ENCODE results near the gene SLC1A3.

SLC1A3 gene

DNA sequence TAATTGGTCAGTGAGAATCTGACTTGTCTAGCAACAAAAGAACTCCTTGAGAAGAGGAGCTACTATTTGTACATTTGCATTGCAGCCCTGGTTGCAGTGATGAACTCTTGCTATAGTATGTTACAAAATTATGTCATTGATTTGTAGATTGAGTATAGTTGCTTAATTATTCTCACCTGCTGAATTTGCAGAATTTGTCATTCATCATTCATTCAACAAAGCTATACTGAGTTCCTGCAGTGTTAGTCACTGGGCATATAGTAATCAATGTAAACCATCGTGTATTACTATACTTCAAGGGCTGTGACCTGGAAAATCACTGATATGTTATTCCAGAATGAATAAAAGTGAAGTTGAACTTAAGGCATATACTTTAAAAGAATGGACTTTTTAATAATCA, 50.1 kb downstream of the SLC1A3 start:
- no peaks in the 10 kb centered on the region for H3K36me3 ChIP-seq (replicated peaks)
- no peak overlapping the region for H3K4me3 ChIP-seq (ENCODE audit: low read depth, low read length)
- in situ Hi-C loops (cut with HindIII; ENCODE audit: low pct_ligation_motif_present, low sequenced_read_pairs), result no loop called here
- H3K27me3 ChIP-seq (replicated peaks), result no peaks in the 10 kb centered on the region
- no peak overlapping the region for H3K27ac ChIP-seq
- DNase-seq, result no peak
- TF ChIP-seq, protein P1, sequence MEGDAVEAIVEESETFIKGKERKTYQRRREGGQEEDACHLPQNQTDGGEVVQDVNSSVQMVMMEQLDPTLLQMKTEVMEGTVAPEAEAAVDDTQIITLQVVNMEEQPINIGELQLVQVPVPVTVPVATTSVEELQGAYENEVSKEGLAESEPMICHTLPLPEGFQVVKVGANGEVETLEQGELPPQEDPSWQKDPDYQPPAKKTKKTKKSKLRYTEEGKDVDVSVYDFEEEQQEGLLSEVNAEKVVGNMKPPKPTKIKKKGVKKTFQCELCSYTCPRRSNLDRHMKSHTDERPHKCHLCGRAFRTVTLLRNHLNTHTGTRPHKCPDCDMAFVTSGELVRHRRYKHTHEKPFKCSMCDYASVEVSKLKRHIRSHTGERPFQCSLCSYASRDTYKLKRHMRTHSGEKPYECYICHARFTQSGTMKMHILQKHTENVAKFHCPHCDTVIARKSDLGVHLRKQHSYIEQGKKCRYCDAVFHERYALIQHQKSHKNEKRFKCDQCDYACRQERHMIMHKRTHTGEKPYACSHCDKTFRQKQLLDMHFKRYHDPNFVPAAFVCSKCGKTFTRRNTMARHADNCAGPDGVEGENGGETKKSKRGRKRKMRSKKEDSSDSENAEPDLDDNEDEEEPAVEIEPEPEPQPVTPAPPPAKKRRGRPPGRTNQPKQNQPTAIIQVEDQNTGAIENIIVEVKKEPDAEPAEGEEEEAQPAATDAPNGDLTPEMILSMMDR (IDR thresholded peaks at IDR 0.05; ENCODE audit: low read depth, low read length, missing control alignments), result no peak

GRCh38 chr5:36657563-36657995, 51.2 kb downstream of the SLC1A3 start:
- Histone ChIP-seq H3K27me3 (replicated peaks) (no peaks in the 10 kb centered on the region), H3K27ac (peak overlapping the region; percentile 80), H3K36me3 (replicated peaks) (no peaks in the 10 kb centered on the region), H3K4me3 (ENCODE audit: low read depth, low read length) (no peak overlapping the region)
- peak; percentile 99 for DNase-seq
- in situ Hi-C loops (cut with HindIII; ENCODE audit: low pct_ligation_motif_present, low sequenced_read_pairs), result no loop called here
- TF ChIP-seq, protein P1 (IDR thresholded peaks at IDR 0.05; ENCODE audit: low read depth, low read length, missing control alignments), result no peak

GRCh38 chr5:36658038-36658756, 51.8 kb downstream of the SLC1A3 start:
- no peak overlapping the region for H3K4me3 ChIP-seq (ENCODE audit: low read depth, low read length)

DNA sequence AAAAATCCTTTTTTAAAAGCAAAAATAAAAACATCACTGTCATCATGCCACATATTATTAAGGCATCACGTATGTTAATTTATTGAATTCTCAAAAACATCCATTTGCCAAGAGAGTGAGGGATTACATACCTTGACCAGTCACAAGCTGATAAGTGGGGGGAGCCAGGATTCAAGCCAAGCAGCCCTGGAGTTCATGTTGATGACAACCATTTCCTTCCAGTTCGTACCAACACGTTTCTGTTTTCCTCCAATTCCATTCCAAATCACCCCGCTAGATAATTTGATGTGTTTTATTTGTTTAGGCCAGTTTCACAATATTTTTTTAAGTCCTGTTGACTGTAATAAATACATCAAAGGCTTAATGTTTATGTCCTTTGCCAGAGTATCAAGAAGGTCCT, 53.0 kb downstream of the SLC1A3 start:
- H3K4me3 ChIP-seq (ENCODE audit: low read depth, low read length), result no peak overlapping the region
- no peaks in the 10 kb centered on the region for H3K36me3 ChIP-seq (replicated peaks)
- TF ChIP-seq, protein P1 (IDR thresholded peaks at IDR 0.05; ENCODE audit: low read depth, low read length, missing control alignments), result no peak
- no peak overlapping the region for H3K27ac ChIP-seq
- in situ Hi-C loops (cut with HindIII; ENCODE audit: low pct_ligation_motif_present, low sequenced_read_pairs), result no loop called here
- no peak for DNase-seq
- no peaks in the 10 kb centered on the region for H3K27me3 ChIP-seq (replicated peaks)

More at GRCh38 chr5:36658038-36658756, 51.8 kb downstream of the SLC1A3 start:
- DNase-seq, result peak; percentile 9
- in situ Hi-C loops (cut with HindIII; ENCODE audit: low pct_ligation_motif_present, low sequenced_read_pairs), result no loop called here
- H3K27me3 ChIP-seq (replicated peaks), result no peaks in the 10 kb centered on the region
- H3K27ac ChIP-seq, result peak overlapping the region; percentile 80
- no peaks in the 10 kb centered on the region for H3K36me3 ChIP-seq (replicated peaks)
- TF ChIP-seq, protein P1 (IDR thresholded peaks at IDR 0.05; ENCODE audit: low read depth, low read length, missing control alignments), result no peak

- DNase-seq, result no peak
- no peaks in the 10 kb centered on the region for H3K27me3 ChIP-seq (replicated peaks)
- no peak overlapping the region for H3K27ac ChIP-seq
- TF ChIP-seq, protein P1 (IDR thresholded peaks at IDR 0.05; ENCODE audit: low read depth, low read length, missing control alignments), result no peak
- no peaks in the 10 kb centered on the region for H3K36me3 ChIP-seq (replicated peaks)
- no peak overlapping the region for H3K4me3 ChIP-seq (ENCODE audit: low read depth, low read length)
- in situ Hi-C loops (cut with HindIII; ENCODE audit: low pct_ligation_motif_present, low sequenced_read_pairs), result no loop called here
Measured at GRCh38 chr5:36660397-36661049, 54.1 kb downstream of the SLC1A3 start.

Data from brain microvascular endothelial cell (primary cell).